GM12878 (cell line): ENCODE results near the gene TRIL. TPM values are rescaled to one million over a fixed set of nuclear protein-coding genes. Genes with fewer than 3 reads are reported as not detected.

Source experiments
- ATAC-seq: fragments of 200-7000 bp; cut with Tn5 transposase; 3 replicates; pipeline ENCODE4 v1.9.1; 2020; ENCODE audit warnings: mild to moderate bottlenecking, moderate library complexity
- BruUV-seq: library from RNA; stranded (reverse); fragments of 400-500 nt; replicated peaks from 2 replicates; lab custom pipeline; 2021; lab: Mats Ljungman, UMichigan
- CTCF ChIA-PET: fragments of 300-600 bp; sonication (Branson Sonifier 250); formaldehyde crosslinking; extraction: SDS; loops from one replicate; lab custom pipeline; 2021; ENCODE audit warnings: inconsistent platforms; lab: Yijun Ruan, JAX
- POLR2A ChIA-PET: fragments of 350-600 bp; formaldehyde crosslinking; extraction: SDS; loops from one replicate; lab custom pipeline; 2021; ENCODE audit warnings: inconsistent platforms; lab: Charles Lee
- RAD21 ChIA-PET: fragments of 300-600 bp; sonication (Branson Sonifier 250); formaldehyde crosslinking; loops from one replicate; lab custom pipeline; 2023; ENCODE audit warnings: antibody characterized with exemption; ENCODE audit not compliant: unreplicated experiment; lab: Charles Lee
- SMC1A ChIA-PET: fragments of 300-600 bp; sonication (Branson Sonifier 250); formaldehyde crosslinking; loops from one replicate; lab custom pipeline; 2023; ENCODE audit not compliant: unreplicated experiment, uncharacterized antibody; lab: Charles Lee
- DNase-seq: peaks from one replicate; pipeline ENCODE4 v3.0.0-alpha.2; 2011; ENCODE audit warnings: low read depth, low spot score
- FAIRE-seq: peaks from 3 replicates; lab custom pipeline; 2011; peaks lifted over from hg19 to GRCh38; lab: Jason Lieb, UNC
- H2AFZ ChIP-seq: 2 replicates; pipeline ENCODE4 v1.6.0; 2011; ENCODE audit warnings: low read depth, low read length, control low read depth; ENCODE audit not compliant: control insufficient read depth
- H3K27ac ChIP-seq: 2 replicates; pipeline ENCODE4 v1.5.1; 2011; ENCODE audit warnings: control low read depth; ENCODE audit not compliant: control insufficient read depth, insufficient read depth
- H3K27me3 ChIP-seq, 2 experiments: replicated peaks in 1 of 2; 2 replicates each; pipeline versions ENCODE4 v1.6.0 to v1.6.1; 2011; ENCODE audit warnings: low read length in 1 of 2; ENCODE audit not compliant: control insufficient read depth in 2 of 2, insufficient read depth in 2 of 2
- H3K36me3 ChIP-seq, 2 experiments: 2 replicates each; pipeline ENCODE4 v1.5.1; 2011; ENCODE audit warnings: low read length in 1 of 2; ENCODE audit not compliant: control insufficient read depth in 2 of 2, insufficient read depth in 2 of 2
- H3K4me1 ChIP-seq: 2 replicates; pipeline ENCODE4 v1.6.1; 2011; ENCODE audit warnings: mild to moderate bottlenecking, low read length, moderate library complexity, mixed read lengths; ENCODE audit not compliant: control insufficient read depth, insufficient read depth
- H3K4me2 ChIP-seq: 2 replicates; pipeline ENCODE4 v1.6.0; 2011; ENCODE audit warnings: control low read depth; ENCODE audit not compliant: control insufficient read depth, insufficient read depth
- H3K4me3 ChIP-seq: fragments of 200-600 bp; sonication (generic); 2 replicates; pipeline ENCODE4 v1.5.1; 2016
- H3K79me2 ChIP-seq: 2 replicates; pipeline ENCODE4 v1.6.0; 2011; ENCODE audit warnings: low read length; ENCODE audit not compliant: control insufficient read depth, insufficient read depth
- H3K9ac ChIP-seq: 2 replicates; pipeline ENCODE4 v1.8.0; 2011; ENCODE audit warnings: low read length, control low read depth, mixed read lengths; ENCODE audit not compliant: control insufficient read depth, insufficient read depth
- H3K9me3 ChIP-seq: replicated peaks from 3 replicates; pipeline ENCODE4 v1.5.1; 2011; ENCODE audit warnings: mild to moderate bottlenecking, low read length; ENCODE audit not compliant: control insufficient read depth, insufficient read depth
- H4K20me1 ChIP-seq: 2 replicates; pipeline ENCODE4 v1.6.0; 2011; ENCODE audit not compliant: control insufficient read depth, insufficient read depth
- BCL11A ChIP-seq: IDR thresholded peaks from 2 replicates; pipeline ENCODE4 v1.6.1; 2011; ENCODE audit warnings: low read depth, low read length
- BHLHE40 ChIP-seq, 2 experiments: fragments of 450-650 bp in 1 of 2; IDR thresholded peaks; 2 replicates each; pipeline ENCODE4 v1.6.1; 2011 to 2017; ENCODE audit warnings: low read depth in 2 of 2, borderline replicate concordance in 1 of 2, improper control_type of control experiment in 1 of 2, low read length in 1 of 2, mild to moderate bottlenecking in 1 of 2
- DPF2 ChIP-seq: fragments of 450-650 bp; IDR thresholded peaks from 2 replicates; pipeline ENCODE4 v1.6.1; 2017; ENCODE audit warnings: mild to moderate bottlenecking
- E2F4 ChIP-seq: IDR thresholded peaks from 2 replicates; pipeline ENCODE4 v1.6.1; 2012; ENCODE audit warnings: low read depth, low read length, improper control_type of control experiment
- ETV6 ChIP-seq, 2 experiments: fragments of 450-650 bp in 1 of 2; IDR thresholded peaks in 1 of 2; conservative IDR thresholded peaks in 1 of 2; 2 replicates each; pipeline ENCODE4 v1.6.1; 2014; ENCODE audit warnings: antibody characterized with exemption in 1 of 2, borderline replicate concordance in 1 of 2, low read depth in 1 of 2, mild to moderate bottlenecking in 1 of 2, moderate library complexity in 1 of 2
- FOXM1 ChIP-seq: IDR thresholded peaks from 2 replicates; pipeline ENCODE4 v1.6.1; 2012; ENCODE audit warnings: low read depth, mild to moderate bottlenecking, inconsistent platforms, low read length, moderate library complexity
- MEF2A ChIP-seq: IDR thresholded peaks from 2 replicates; pipeline ENCODE4 v1.6.1; 2011; ENCODE audit warnings: low read depth, mild to moderate bottlenecking, low read length, moderate library complexity; ENCODE audit not compliant: insufficient read depth
- NFYB ChIP-seq: IDR thresholded peaks from 2 replicates; pipeline ENCODE4 v1.6.1; 2011; ENCODE audit warnings: low read depth, mild to moderate bottlenecking, low read length, improper control_type of control experiment, moderate library complexity; ENCODE audit not compliant: insufficient read depth
- PML ChIP-seq: IDR thresholded peaks from 2 replicates; pipeline ENCODE4 v1.6.1; 2012; ENCODE audit warnings: low read length, inconsistent platforms
- RELB ChIP-seq: fragments of 450-650 bp; IDR thresholded peaks from 2 replicates; pipeline ENCODE4 v1.6.1; 2017; ENCODE audit warnings: low read depth, mild to moderate bottlenecking, moderate library complexity
- SP1 ChIP-seq: IDR thresholded peaks from one replicate; pipeline ENCODE4 v1.6.1; 2011; ENCODE audit warnings: low read depth, low read length
- STAT3 ChIP-seq: IDR thresholded peaks from 2 replicates; pipeline ENCODE4 v1.6.1; 2011; ENCODE audit warnings: low read depth, low read length, improper control_type of control experiment
- WGBS: methylation state at CpG from one replicate; pipeline ENCODE4 v1.1.6; 2016; ENCODE audit warnings: low lambda C conversion rate; ENCODE audit not compliant: insufficient replicate concordance, insufficient coverage; ENCODE audit errors: missing lambda C conversion rate; 5-methylcytosine and 5-hydroxymethylcytosine counted together
- in situ Hi-C: fragments of 300-500 bp; cut with MboI; formaldehyde crosslinking; loops from 9 replicates; pipeline ENCODE4 v1.14.3; 2018; ENCODE audit warnings: mixed read lengths
- intact Hi-C: fragments of 100-400 bp; cut with micrococcal nuclease; formaldehyde crosslinking; loops from one replicate; pipeline ENCODE4 v1.14.2; 2022; ENCODE audit not compliant: unreplicated experiment
- polyA plus RNA-seq, 11 experiments: library from polyadenylated mRNA; depleted of rRNA in 4 of 11; unstranded in 6 of 11; stranded (reverse) in 5 of 11; fragments of >200 nt; fragmentation: Nextera tagmentation in 4 of 11; fragmentation: Illumina TruSeq in 1 of 11; extraction: Ambion mirVana in 4 of 11; extraction: Trizol in 1 of 11; gene quantifications; 1 replicate in 1 of 11; 2 replicates in 10 of 11; pipeline versions ENCODE4 v1.2.1 to v1.2.3, GENCODE V29; 2011 to 2016; ENCODE audit warnings: inconsistent platforms in 2 of 11, missing spikeins in 2 of 11, low read depth in 1 of 11
- total RNA-seq, 4 experiments: library from RNA; depleted of rRNA in 3 of 4; stranded (reverse); fragments of >200 nt in 3 of 4; fragmentation: Illumina TruSeq in 1 of 4; extraction: Trizol in 1 of 4; gene quantifications; 2 replicates each; pipeline versions ENCODE4 v1.2.1 to v1.2.3, GENCODE V29; 2013 to 2021
- TF ChIP-seq, protein P1 (sequence below): IDR thresholded peaks from 2 replicates; pipeline ENCODE4 v1.6.1; 2011; ENCODE audit warnings: mild to moderate bottlenecking, low read depth, low read length, moderate library complexity; ENCODE audit not compliant: insufficient replicate concordance
- TF ChIP-seq, protein P2 (sequence below): IDR thresholded peaks from 2 replicates; pipeline ENCODE4 v1.6.1; 2011; ENCODE audit warnings: low read depth, mild to moderate bottlenecking, low read length, moderate library complexity, borderline replicate concordance; ENCODE audit errors: extremely low read depth

The TRIL gene
- total and polyA plus RNA-seq, 10 of the 15 experiments (the other 5 are each of a cell fraction or from before 2014, with no cell fraction given) = not detected

DNA sequence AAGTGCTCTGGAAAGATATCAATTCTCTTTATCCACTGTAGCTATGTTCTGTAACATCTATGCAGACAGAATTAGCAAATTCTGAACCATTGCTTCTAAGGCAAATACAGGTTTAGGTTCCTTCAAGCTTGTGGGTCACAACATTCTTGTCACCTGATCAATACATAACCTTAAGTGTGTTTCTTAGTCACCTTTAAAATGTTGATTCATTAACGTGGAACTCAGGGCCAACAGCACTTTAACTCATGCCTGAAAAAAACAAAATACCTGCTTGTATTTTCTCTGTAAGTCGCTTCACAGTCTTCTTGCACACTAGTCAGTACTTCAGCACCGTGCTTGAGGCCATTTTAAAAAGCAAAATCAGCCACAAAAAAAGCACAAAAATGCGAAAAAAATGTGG, 35.2 kb upstream of the TRIL start:
- Histone ChIP-seq H3K36me3 (no peaks in the 10 kb centered on the region), H2AFZ (no peak overlapping the region), H3K4me1 (no peaks in the 10 kb centered on the region), H3K9ac (no peak overlapping the region), H3K27me3 (peaks cover 0 to 1% of the 10 kb centered on the region in 2 experiments; a peak in 3 of 4 replicates), H3K27ac (no peak overlapping the region), H3K4me2 (no peak overlapping the region), H3K79me2 (no peaks in the 10 kb centered on the region), H3K4me3 (no peak overlapping the region), H4K20me1 (no peaks in the 10 kb centered on the region), H3K9me3 (no peaks in the 10 kb centered on the region)
- in situ Hi-C loops (no loop called here), intact Hi-C loops (no loop called here)
- no peak for ATAC-seq
- ChIA-PET SMC1A (no interaction called here), POLR2A (no interaction called here), CTCF (no interaction called here), RAD21 (no interaction called here)
- BruUV-seq = no TSS peak
- 4% methylated on average over 4 of the region's 4 CpGs for WGBS
- TF ChIP-seq SP1 (no peak), FOXM1 (no peak)
- FAIRE-seq = no peak
- no peak for DNase-seq

GRCh38 chr7:28992798-28993197, 34.7 kb upstream of the TRIL start:
- no peaks in the 10 kb centered on the region for H3K4me1 ChIP-seq
- FAIRE-seq (no peak), DNase-seq (no peak), ATAC-seq (no peak)
- no peak overlapping the region for H3K27ac ChIP-seq
- peaks cover 0 to 1% of the 10 kb centered on the region in 2 experiments; a peak in 2 of 4 replicates for H3K27me3 ChIP-seq
- H4K20me1 ChIP-seq = no peaks in the 10 kb centered on the region
- H3K79me2 ChIP-seq = no peaks in the 10 kb centered on the region
- no peak overlapping the region for H3K4me2 ChIP-seq
- SMC1A ChIA-PET = no interaction called here
- H3K36me3 ChIP-seq = no peaks in the 10 kb centered on the region
- no peak overlapping the region for H3K9ac ChIP-seq
- CTCF ChIA-PET = no interaction called here
- no peak overlapping the region for H2AFZ ChIP-seq
- intact Hi-C loops (no loop called here), in situ Hi-C loops (no loop called here)
- POLR2A ChIA-PET = no interaction called here
- H3K9me3 ChIP-seq = no peaks in the 10 kb centered on the region
- 30% methylated on average over 1 of the region's 1 CpG for WGBS
- RAD21 ChIA-PET = no interaction called here
- no peak overlapping the region for H3K4me3 ChIP-seq
- BruUV-seq = no TSS peak
- TF ChIP-seq NFYB = no peak
- TF ChIP-seq, protein P1, sequence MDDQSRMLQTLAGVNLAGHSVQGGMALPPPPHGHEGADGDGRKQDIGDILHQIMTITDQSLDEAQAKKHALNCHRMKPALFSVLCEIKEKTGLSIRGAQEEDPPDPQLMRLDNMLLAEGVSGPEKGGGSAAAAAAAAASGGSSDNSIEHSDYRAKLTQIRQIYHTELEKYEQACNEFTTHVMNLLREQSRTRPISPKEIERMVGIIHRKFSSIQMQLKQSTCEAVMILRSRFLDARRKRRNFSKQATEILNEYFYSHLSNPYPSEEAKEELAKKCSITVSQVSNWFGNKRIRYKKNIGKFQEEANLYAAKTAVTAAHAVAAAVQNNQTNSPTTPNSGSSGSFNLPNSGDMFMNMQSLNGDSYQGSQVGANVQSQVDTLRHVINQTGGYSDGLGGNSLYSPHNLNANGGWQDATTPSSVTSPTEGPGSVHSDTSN = no peak
- TF ChIP-seq E2F4 = no peak
- no peak for TF ChIP-seq MEF2A
- TF ChIP-seq DPF2 = no peak
- TF ChIP-seq PML = no peak
- TF ChIP-seq RELB = no peak
- TF ChIP-seq ETV6 (conservative IDR thresholded peaks at IDR 0.05 in 1 of 2, IDR thresholded peaks at IDR 0.05 in 1 of 2; ENCODE audit: borderline replicate concordance in 1 of 2, low read depth in 1 of 2) = no peak
- no peak for TF ChIP-seq BCL11A
- TF ChIP-seq BHLHE40 (IDR thresholded peaks at IDR 0.05; ENCODE audit: borderline replicate concordance in 1 of 2, low read depth in 2 of 2, low read length in 1 of 2) = no peak
- TF ChIP-seq, protein P2, sequence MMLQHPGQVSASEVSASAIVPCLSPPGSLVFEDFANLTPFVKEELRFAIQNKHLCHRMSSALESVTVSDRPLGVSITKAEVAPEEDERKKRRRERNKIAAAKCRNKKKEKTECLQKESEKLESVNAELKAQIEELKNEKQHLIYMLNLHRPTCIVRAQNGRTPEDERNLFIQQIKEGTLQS = no peak
- no peak for TF ChIP-seq STAT3
